ENCODE results near the gene STK35. TPM values are rescaled to one million over a fixed set of nuclear protein-coding genes. Genes with fewer than 3 reads are reported as not detected.
A peak's percentile ranks its signal among the peaks of the same experiment; 100 is the strongest.

Gene STK35
- total RNA-seq, 1 donor from 2014 or later = 20.0 TPM

GRCh38 chr20:2130683-2131082 is 29.1 kb downstream of the STK35 start:
- no peaks in the 10 kb centered on the region for H3K27me3 ChIP-seq (ENCODE audit: control insufficient read depth, insufficient read depth, low read length)
- no peak for DNase-seq (ENCODE audit: low read depth)
- no peak overlapping the region for H3K4me3 ChIP-seq (ENCODE audit: low read depth, low read length)
- no peak for FAIRE-seq
- no peaks in the 10 kb centered on the region for H3K36me3 ChIP-seq (ENCODE audit: control insufficient read depth, insufficient read depth, low read length)
- TF ChIP-seq CTCF (IDR thresholded peaks at IDR 0.05; ENCODE audit: insufficient read depth, low read length, severe bottlenecking) = no peak

- no peak for TF ChIP-seq CTCF (IDR thresholded peaks at IDR 0.05; ENCODE audit: insufficient read depth, low read length, severe bottlenecking)
- H3K27me3 ChIP-seq (ENCODE audit: control insufficient read depth, insufficient read depth, low read length) = no peaks in the 10 kb centered on the region
- DNase-seq (ENCODE audit: low read depth) (peak; percentile 82), FAIRE-seq (no peak)
- H3K4me3 ChIP-seq (ENCODE audit: low read depth, low read length) = no peak overlapping the region
- H3K36me3 ChIP-seq (ENCODE audit: control insufficient read depth, insufficient read depth, low read length) = no peaks in the 10 kb centered on the region
Measured at GRCh38 chr20:2131366-2131765, 29.7 kb downstream of the STK35 start.

- DNase-seq (ENCODE audit: low read depth) (peak; percentile 77), FAIRE-seq (no peak)
- Histone ChIP-seq H3K4me3 (ENCODE audit: low read depth, low read length) (no peak overlapping the region), H3K36me3 (ENCODE audit: control insufficient read depth, insufficient read depth, low read length) (no peaks in the 10 kb centered on the region), H3K27me3 (ENCODE audit: control insufficient read depth, insufficient read depth, low read length) (no peaks in the 10 kb centered on the region)
- no peak for TF ChIP-seq CTCF (IDR thresholded peaks at IDR 0.05; ENCODE audit: insufficient read depth, low read length, severe bottlenecking)
Measured at GRCh38 chr20:2132461-2132901, 30.9 kb downstream of the STK35 start.

- Histone ChIP-seq H3K36me3 (ENCODE audit: control insufficient read depth, insufficient read depth, low read length) (no peaks in the 10 kb centered on the region), H3K4me3 (ENCODE audit: low read depth, low read length) (no peak overlapping the region), H3K27me3 (ENCODE audit: control insufficient read depth, insufficient read depth, low read length) (no peaks in the 10 kb centered on the region)
- TF ChIP-seq CTCF (IDR thresholded peaks at IDR 0.05; ENCODE audit: insufficient read depth, low read length, severe bottlenecking) = no peak
- DNase-seq (ENCODE audit: low read depth) (peak; percentile 20), FAIRE-seq (no peak)
Measured at GRCh38 chr20:2133318-2134183, 31.9 kb downstream of the STK35 start.

- FAIRE-seq = no peak
- H3K4me3 ChIP-seq (ENCODE audit: low read depth, low read length) = no peak overlapping the region
- TF ChIP-seq CTCF (IDR thresholded peaks at IDR 0.05; ENCODE audit: insufficient read depth, low read length, severe bottlenecking) = no peak
Measured at GRCh38 chr20:2135013-2135412, 33.4 kb downstream of the STK35 start.

More at GRCh38 chr20:2135013-2135412, 33.4 kb downstream of the STK35 start:
- no peak for DNase-seq (ENCODE audit: low read depth)
- Histone ChIP-seq H3K27me3 (ENCODE audit: control insufficient read depth, insufficient read depth, low read length) (no peaks in the 10 kb centered on the region), H3K36me3 (ENCODE audit: control insufficient read depth, insufficient read depth, low read length) (no peaks in the 10 kb centered on the region)
